HepG2 (cell line): ENCODE measurements around the gene LMTK2. TPM values are rescaled to one million over a fixed set of nuclear protein-coding genes. Genes with fewer than 3 reads are reported as not detected.

ENCODE experiments used
- ARNT2 ChIP-seq: sonication (generic); formaldehyde crosslinking; IDR thresholded peaks from 2 replicates; pipeline ENCODE4 v1.8.0; 2022; ENCODE audit warnings: mild to moderate bottlenecking, low read depth, missing genetic modification reagents, moderate library complexity
- CCDC6 ChIP-seq: sonication (generic); formaldehyde crosslinking; IDR thresholded peaks from 2 replicates; pipeline ENCODE4 v1.8.1; 2022; ENCODE audit warnings: mild to moderate bottlenecking, missing genetic modification reagents, moderate library complexity
- FOXO1 ChIP-seq: sonication (generic); formaldehyde crosslinking; IDR thresholded peaks from 2 replicates; pipeline ENCODE4 v1.4.0; 2020; ENCODE audit warnings: missing genetic modification reagents
- HNF4A ChIP-seq: sonication (generic); formaldehyde crosslinking; IDR thresholded peaks from 2 replicates; pipeline ENCODE4 v1.4.0; 2020; ENCODE audit warnings: missing genetic modification reagents
- KLF15 ChIP-seq: sonication (generic); formaldehyde crosslinking; IDR thresholded peaks from 2 replicates; pipeline ENCODE4 v1.8.1; 2023; ENCODE audit warnings: borderline replicate concordance, mild to moderate bottlenecking, inconsistent platforms, missing genetic modification reagents, mixed read lengths
- MBNL3 ChIP-seq: fragments of 250-450 bp; sonication (Bioruptor Pico); conservative IDR thresholded peaks from 2 replicates; pipeline ENCODE4 v1.8.0; 2022; ENCODE audit warnings: mild to moderate bottlenecking, inconsistent platforms
- MLX ChIP-seq: IDR thresholded peaks from 2 replicates; pipeline ENCODE4 v1.6.1; 2016
- MTA3 ChIP-seq: sonication (generic); formaldehyde crosslinking; IDR thresholded peaks from 2 replicates; pipeline ENCODE4 v1.4.0; 2020; ENCODE audit warnings: missing genetic modification reagents
- NBN ChIP-seq: fragments of 450-650 bp; conservative IDR thresholded peaks from 2 replicates; pipeline ENCODE4 v1.6.1; 2017
- NCOA5 ChIP-seq: sonication (generic); formaldehyde crosslinking; IDR thresholded peaks from 2 replicates; pipeline ENCODE4 v1.4.0; 2020; ENCODE audit warnings: missing genetic modification reagents
- PAXIP1 ChIP-seq: sonication (generic); formaldehyde crosslinking; conservative IDR thresholded peaks from 2 replicates; pipeline ENCODE4 v1.4.0; 2020; ENCODE audit warnings: mild to moderate bottlenecking, missing genetic modification reagents, moderate library complexity
- TFAP4 ChIP-seq: sonication (generic); IDR thresholded peaks from 2 replicates; pipeline ENCODE4 v1.6.1; 2016; ENCODE audit warnings: low read depth, borderline replicate concordance
- WIZ ChIP-seq: sonication (generic); formaldehyde crosslinking; IDR thresholded peaks from 2 replicates; pipeline ENCODE4 v1.5.1; 2020; ENCODE audit warnings: mild to moderate bottlenecking, missing genetic modification reagents
- ZEB1 ChIP-seq: IDR thresholded peaks from 2 replicates; pipeline ENCODE4 v1.6.1; 2012; ENCODE audit warnings: mild to moderate bottlenecking, low read depth, inconsistent platforms; ENCODE audit not compliant: insufficient replicate concordance
- ZFAT ChIP-seq: sonication (generic); formaldehyde crosslinking; conservative IDR thresholded peaks from 2 replicates; pipeline ENCODE4 v1.8.1; 2023; ENCODE audit warnings: missing genetic modification reagents, inconsistent platforms
- ZFP36 ChIP-seq: fragments of 150-350 bp; IDR thresholded peaks from 2 replicates; pipeline ENCODE4 v1.6.1; 2018; ENCODE audit warnings: borderline replicate concordance, low read length, low read depth; ENCODE audit not compliant: partially characterized antibody
- ZNF136 ChIP-seq: sonication (generic); formaldehyde crosslinking; IDR thresholded peaks from 2 replicates; pipeline ENCODE4 v1.8.1; 2022; ENCODE audit warnings: low read depth, mild to moderate bottlenecking, moderate library complexity, missing genetic modification reagents
- ZNF3 ChIP-seq: IDR thresholded peaks from 2 replicates; pipeline ENCODE4 v1.7.0; 2017; ENCODE audit warnings: inconsistent platforms
- ZNF335 ChIP-seq: sonication (generic); formaldehyde crosslinking; IDR thresholded peaks from 2 replicates; pipeline ENCODE4 v1.4.0; 2020; ENCODE audit warnings: missing genetic modification reagents
- ZNF816 ChIP-seq: sonication (generic); formaldehyde crosslinking; IDR thresholded peaks from 2 replicates; pipeline ENCODE4 v1.8.0; 2022; ENCODE audit warnings: missing genetic modification reagents, mild to moderate bottlenecking, borderline replicate concordance
- polyA plus RNA-seq, 8 experiments: library from polyadenylated mRNA; depleted of rRNA in 3 of 8; stranded (reverse) in 7 of 8; unstranded in 1 of 8; fragments of >200 nt; fragmentation: Illumina TruSeq in 4 of 8; extraction: Trizol in 4 of 8; gene quantifications; 2 replicates each; pipeline versions ENCODE4 v1.2.1 to v1.2.3, GENCODE V29; 2011 to 2016; ENCODE audit warnings: low read depth in 4 of 8, missing spikeins in 1 of 8, mixed read lengths in 1 of 8; ENCODE audit not compliant: insufficient read depth in 1 of 8
- total RNA-seq, 5 experiments: library from RNA; depleted of rRNA; stranded (reverse); fragments of >200 nt; fragmentation: Illumina TruSeq; extraction: Trizol; gene quantifications; 2 replicates each; pipeline ENCODE4 v1.2.3, GENCODE V29; 2016; ENCODE audit warnings: low read depth in 1 of 5
- TF ChIP-seq, protein P1 (sequence below): sonication (generic); formaldehyde crosslinking; IDR thresholded peaks from 2 replicates; pipeline ENCODE4 v1.4.0; 2020; ENCODE audit warnings: mild to moderate bottlenecking, missing genetic modification reagents
- TF ChIP-seq, protein P2 (sequence below): sonication (generic); formaldehyde crosslinking; IDR thresholded peaks from 2 replicates; pipeline ENCODE4 v1.5.0; 2020; ENCODE audit warnings: missing genetic modification reagents

LMTK2 gene
- total and polyA plus RNA-seq, 2 of the 13 experiments (the other 11 are each of a cell fraction or from before 2014, with no cell fraction given): 9.5 to 11.7 TPM

GRCh38 chr7:98252425-98253054 lies 145.9 kb downstream of the LMTK2 start (continued):
- TF ChIP-seq TFAP4 (no peak), PAXIP1 (no peak), KLF15 (CRISPR knock-in tag) (no peak), ARNT2 (CRISPR knock-in tag) (peak; percentile 84; the same call in 1 of the 2 replicates), FOXO1 (no peak), ZNF136 (CRISPR knock-in tag) (no peak), ZFAT (CRISPR knock-in tag) (no peak), ZNF335 (CRISPR knock-in tag) (no peak), MLX (CRISPR knock-in tag) (0 out of 2 replicates have a peak, but pooled peaks have one; percentile 6), NCOA5 (CRISPR knock-in tag) (no peak), HNF4A (CRISPR knock-in tag) (no peak), NBN (no peak), MTA3 (no peak), ZNF3 (CRISPR knock-in tag) (no peak), WIZ (CRISPR knock-in tag) (no peak), ZEB1 (peak; percentile 1), MBNL3 (CRISPR knock-in tag) (no peak), CCDC6 (CRISPR knock-in tag) (0 out of 2 replicates have a peak, but pooled peaks have one; percentile 54), ZFP36 (no peak), ZNF816 (CRISPR knock-in tag) (peak; percentile 42; the same call in 1 of the 2 replicates)
- TF ChIP-seq, protein P1, sequence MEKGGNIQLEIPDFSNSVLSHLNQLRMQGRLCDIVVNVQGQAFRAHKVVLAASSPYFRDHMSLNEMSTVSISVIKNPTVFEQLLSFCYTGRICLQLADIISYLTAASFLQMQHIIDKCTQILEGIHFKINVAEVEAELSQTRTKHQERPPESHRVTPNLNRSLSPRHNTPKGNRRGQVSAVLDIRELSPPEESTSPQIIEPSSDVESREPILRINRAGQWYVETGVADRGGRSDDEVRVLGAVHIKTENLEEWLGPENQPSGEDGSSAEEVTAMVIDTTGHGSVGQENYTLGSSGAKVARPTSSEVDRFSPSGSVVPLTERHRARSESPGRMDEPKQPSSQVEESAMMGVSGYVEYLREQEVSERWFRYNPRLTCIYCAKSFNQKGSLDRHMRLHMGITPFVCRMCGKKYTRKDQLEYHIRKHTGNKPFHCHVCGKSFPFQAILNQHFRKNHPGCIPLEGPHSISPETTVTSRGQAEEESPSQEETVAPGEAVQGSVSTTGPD (CRISPR knock-in tag): no peak
- TF ChIP-seq, protein P2, sequence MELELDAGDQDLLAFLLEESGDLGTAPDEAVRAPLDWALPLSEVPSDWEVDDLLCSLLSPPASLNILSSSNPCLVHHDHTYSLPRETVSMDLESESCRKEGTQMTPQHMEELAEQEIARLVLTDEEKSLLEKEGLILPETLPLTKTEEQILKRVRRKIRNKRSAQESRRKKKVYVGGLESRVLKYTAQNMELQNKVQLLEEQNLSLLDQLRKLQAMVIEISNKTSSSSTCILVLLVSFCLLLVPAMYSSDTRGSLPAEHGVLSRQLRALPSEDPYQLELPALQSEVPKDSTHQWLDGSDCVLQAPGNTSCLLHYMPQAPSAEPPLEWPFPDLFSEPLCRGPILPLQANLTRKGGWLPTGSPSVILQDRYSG (CRISPR knock-in tag): no peak
